Smooth muscle cell (in vitro differentiated cells): ENCODE data around the gene SH3RF1. TPM values are rescaled to one million over a fixed set of nuclear protein-coding genes. Genes with fewer than 3 reads are reported as not detected.

ENCODE experiments used
- DNase-seq: peaks from one replicate; lab custom pipeline; 2025; ENCODE audit not compliant: unreplicated experiment; lab: John Stamatoyannopoulos, UW
- H2AFZ ChIP-seq: fragments of 200-600 bp; sonication (generic); 2 replicates; pipeline ENCODE4 v1.6.0; 2016; ENCODE audit warnings: antibody characterized with exemption, low read depth, mild to moderate bottlenecking
- H3F3A ChIP-seq: fragments of 200-600 bp; sonication (generic); 2 replicates; pipeline ENCODE4 v1.6.0; 2017; ENCODE audit warnings: antibody characterized with exemption, low read depth
- H3K27ac ChIP-seq: fragments of 200-600 bp; sonication (generic); 2 replicates; pipeline ENCODE4 v1.5.1; 2016; ENCODE audit warnings: low read depth, mild to moderate bottlenecking
- H3K27me3 ChIP-seq: fragments of 200-600 bp; sonication (generic); 2 replicates; pipeline ENCODE4 v1.6.1; 2016; ENCODE audit warnings: low read depth, mild to moderate bottlenecking
- H3K36me3 ChIP-seq: fragments of 200-600 bp; sonication (generic); 2 replicates; pipeline ENCODE4 v1.5.1; 2016; ENCODE audit warnings: low read depth
- H3K4me1 ChIP-seq: fragments of 200-600 bp; sonication (generic); 2 replicates; pipeline ENCODE4 v1.5.1; 2016; ENCODE audit warnings: low read depth
- H3K4me2 ChIP-seq: fragments of 200-600 bp; sonication (generic); 2 replicates; pipeline ENCODE4 v1.6.0; 2016; ENCODE audit warnings: mild to moderate bottlenecking
- H3K4me3 ChIP-seq: fragments of 200-600 bp; sonication (generic); 2 replicates; pipeline ENCODE4 v1.5.1; 2016; ENCODE audit warnings: mild to moderate bottlenecking
- H3K79me2 ChIP-seq: fragments of 200-600 bp; sonication (generic); 2 replicates; pipeline ENCODE4 v1.6.0; 2016; ENCODE audit warnings: low read depth, mild to moderate bottlenecking
- H3K9ac ChIP-seq: fragments of 200-600 bp; sonication (generic); 2 replicates; pipeline ENCODE4 v1.6.0; 2016; ENCODE audit warnings: low read depth
- H3K9me3 ChIP-seq: fragments of 200-600 bp; sonication (generic); replicated peaks from 2 replicates; pipeline ENCODE4 v1.5.1; 2016; ENCODE audit warnings: low read depth
- H4K20me1 ChIP-seq: fragments of 200-600 bp; sonication (generic); 2 replicates; pipeline ENCODE4 v1.6.0; 2016; ENCODE audit warnings: low read depth
- WGBS: methylation state at CpG from one replicate; pipeline ENCODE4 v1.1.7; 2016; ENCODE audit warnings: low lambda C conversion rate; 5-methylcytosine and 5-hydroxymethylcytosine counted together
- polyA plus RNA-seq: library from polyadenylated mRNA; unstranded; fragments of >200 nt; fragmentation: Nextera tagmentation; extraction: Ambion mirVana; gene quantifications from 2 replicates; pipeline ENCODE4 v1.2.1, GENCODE V29; 2016
- total RNA-seq: library from RNA; depleted of rRNA; stranded (reverse); fragments of >200 nt; gene quantifications from 2 replicates; pipeline ENCODE4 v1.2.3, GENCODE V29; 2014
- TF ChIP-seq, protein P1 (sequence below): fragments of 200-600 bp; sonication (generic); IDR thresholded peaks from 2 replicates; pipeline ENCODE4 v1.5.1; 2017; ENCODE audit warnings: borderline replicate concordance, mild to moderate bottlenecking, antibody characterized with exemption; ENCODE audit not compliant: insufficient read depth, poor library complexity, severe bottlenecking

The SH3RF1 gene
- total and polyA plus RNA-seq, 2 experiments from 2014 or later: 9.4 to 10.2 TPM

GRCh38 chr4:169066934-169067333, 203.8 kb downstream of the SH3RF1 start:
- Histone ChIP-seq H4K20me1 (no peaks in the 10 kb centered on the region), H3K4me3 (no peak overlapping the region), H3K79me2 (no peaks in the 10 kb centered on the region), H3F3A (no peaks in the 10 kb centered on the region), H3K36me3 (no peaks in the 10 kb centered on the region), H3K27me3 (no peaks in the 10 kb centered on the region), H3K27ac (no peak overlapping the region), H3K9ac (no peak overlapping the region), H3K9me3 (no peaks in the 10 kb centered on the region), H3K4me2 (no peak overlapping the region), H2AFZ (no peak overlapping the region), H3K4me1 (peaks cover 18% of the 10 kb centered on the region)
- TF ChIP-seq, protein P1, sequence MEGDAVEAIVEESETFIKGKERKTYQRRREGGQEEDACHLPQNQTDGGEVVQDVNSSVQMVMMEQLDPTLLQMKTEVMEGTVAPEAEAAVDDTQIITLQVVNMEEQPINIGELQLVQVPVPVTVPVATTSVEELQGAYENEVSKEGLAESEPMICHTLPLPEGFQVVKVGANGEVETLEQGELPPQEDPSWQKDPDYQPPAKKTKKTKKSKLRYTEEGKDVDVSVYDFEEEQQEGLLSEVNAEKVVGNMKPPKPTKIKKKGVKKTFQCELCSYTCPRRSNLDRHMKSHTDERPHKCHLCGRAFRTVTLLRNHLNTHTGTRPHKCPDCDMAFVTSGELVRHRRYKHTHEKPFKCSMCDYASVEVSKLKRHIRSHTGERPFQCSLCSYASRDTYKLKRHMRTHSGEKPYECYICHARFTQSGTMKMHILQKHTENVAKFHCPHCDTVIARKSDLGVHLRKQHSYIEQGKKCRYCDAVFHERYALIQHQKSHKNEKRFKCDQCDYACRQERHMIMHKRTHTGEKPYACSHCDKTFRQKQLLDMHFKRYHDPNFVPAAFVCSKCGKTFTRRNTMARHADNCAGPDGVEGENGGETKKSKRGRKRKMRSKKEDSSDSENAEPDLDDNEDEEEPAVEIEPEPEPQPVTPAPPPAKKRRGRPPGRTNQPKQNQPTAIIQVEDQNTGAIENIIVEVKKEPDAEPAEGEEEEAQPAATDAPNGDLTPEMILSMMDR: no peak
- WGBS: 99% methylated on average over 5 of the region's 5 CpGs
- DNase-seq: no peak

- no peak for DNase-seq
- Histone ChIP-seq H3K79me2 (no peaks in the 10 kb centered on the region), H3K9me3 (no peaks in the 10 kb centered on the region), H4K20me1 (no peaks in the 10 kb centered on the region), H3K9ac (no peak overlapping the region), H3K27me3 (no peaks in the 10 kb centered on the region), H3K27ac (no peak overlapping the region), H3K4me3 (no peak overlapping the region), H3K36me3 (no peaks in the 10 kb centered on the region), H2AFZ (no peak overlapping the region), H3F3A (no peaks in the 10 kb centered on the region), H3K4me1 (no peaks in the 10 kb centered on the region), H3K4me2 (no peak overlapping the region)
- TF ChIP-seq, protein P1: no peak
- WGBS: 98% methylated on average over 2 of the region's 2 CpGs
These were observed 206.5 kb downstream of the SH3RF1 start for GRCh38 chr4:169064296-169064695.

GRCh38 chr4:169063441-169063840, 207.3 kb downstream of the SH3RF1 start:
- no peaks in the 10 kb centered on the region for H3K36me3 ChIP-seq
- no peaks in the 10 kb centered on the region for H3K79me2 ChIP-seq
- H3K27ac ChIP-seq: no peak overlapping the region
- TF ChIP-seq, protein P1: no peak
- H4K20me1 ChIP-seq: no peaks in the 10 kb centered on the region
- H3K4me3 ChIP-seq: no peak overlapping the region
- H3K27me3 ChIP-seq: no peaks in the 10 kb centered on the region
- no peak overlapping the region for H3K4me2 ChIP-seq
- H3K9me3 ChIP-seq: no peaks in the 10 kb centered on the region
- no peak overlapping the region for H3K9ac ChIP-seq
- H3K4me1 ChIP-seq: no peaks in the 10 kb centered on the region
- WGBS: 80% methylated on average over 3 of the region's 3 CpGs
- DNase-seq: no peak
- H3F3A ChIP-seq: no peaks in the 10 kb centered on the region
- no peak overlapping the region for H2AFZ ChIP-seq

DNA sequence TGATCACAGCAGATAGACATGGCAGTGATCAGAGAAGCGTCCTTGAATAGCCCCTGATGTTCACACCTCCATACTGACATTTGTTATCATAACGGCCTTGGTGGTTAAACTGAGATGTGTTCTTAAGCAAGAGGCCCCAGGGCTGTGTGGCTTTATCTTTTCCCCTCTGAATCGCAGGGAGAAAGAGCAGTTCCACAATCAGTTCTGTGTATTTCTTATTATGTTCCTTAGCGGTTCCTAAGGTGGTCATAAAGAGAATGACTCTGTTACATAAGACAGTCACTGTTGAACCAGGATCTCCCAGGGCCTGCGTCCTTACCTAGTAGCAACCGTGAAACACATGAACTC, 207.9 kb downstream of the SH3RF1 start:
- Histone ChIP-seq H3K36me3 (no peaks in the 10 kb centered on the region), H3K4me3 (peak overlapping the region; percentile 11), H3F3A (no peaks in the 10 kb centered on the region), H3K4me1 (no peaks in the 10 kb centered on the region), H2AFZ (no peak overlapping the region), H3K4me2 (peak overlapping the region; percentile 75), H3K9ac (no peak overlapping the region), H3K27me3 (no peaks in the 10 kb centered on the region), H3K27ac (peak overlapping the region; percentile 27), H3K9me3 (no peaks in the 10 kb centered on the region), H4K20me1 (no peaks in the 10 kb centered on the region), H3K79me2 (no peaks in the 10 kb centered on the region)
- TF ChIP-seq, protein P1: no peak
- no peak for DNase-seq
- WGBS: 40% methylated on average over 6 of the region's 6 CpGs
